CD1c-positive myeloid dendritic cell (primary cell): ENCODE results near the gene LDLRAD4.

Source experiments
- DNase-seq: peaks from one replicate; pipeline ENCODE4 v3.0.0-alpha.2; 2016; ENCODE audit errors: extremely low spot score

LDLRAD4 gene

GRCh38 chr18:13572721-13573120 lies 354.2 kb downstream of the LDLRAD4 start:
- DNase-seq, result no peak

GRCh38 chr18:13573750-13574149 lies 355.2 kb downstream of the LDLRAD4 start:
- no peak for DNase-seq

GRCh38 chr18:13574355-13574754 lies 355.8 kb downstream of the LDLRAD4 start:
- DNase-seq, result no peak

- DNase-seq, result no peak
Measured at GRCh38 chr18:13574761-13575160, 356.2 kb downstream of the LDLRAD4 start.

- no peak for DNase-seq
Measured at GRCh38 chr18:13576598-13576997, 358.0 kb downstream of the LDLRAD4 start.

GRCh38 chr18:13577091-13577697 lies 358.6 kb downstream of the LDLRAD4 start:
- peak; percentile 93 for DNase-seq

- peak; percentile 54 for DNase-seq
Measured at GRCh38 chr18:13577781-13578180, 359.2 kb downstream of the LDLRAD4 start.

GRCh38 chr18:13578400-13578799 lies 359.8 kb downstream of the LDLRAD4 start:
- DNase-seq, result no peak

- DNase-seq, result peak; percentile 81
Measured at GRCh38 chr18:13579874-13580273, 361.3 kb downstream of the LDLRAD4 start.

GRCh38 chr18:13580351-13580750 lies 361.8 kb downstream of the LDLRAD4 start:
- no peak for DNase-seq

- DNase-seq, result no peak
Measured at GRCh38 chr18:13580991-13581390, 362.4 kb downstream of the LDLRAD4 start.

GRCh38 chr18:13581496-13582177 lies 363.1 kb downstream of the LDLRAD4 start:
- DNase-seq, result no peak

DNA sequence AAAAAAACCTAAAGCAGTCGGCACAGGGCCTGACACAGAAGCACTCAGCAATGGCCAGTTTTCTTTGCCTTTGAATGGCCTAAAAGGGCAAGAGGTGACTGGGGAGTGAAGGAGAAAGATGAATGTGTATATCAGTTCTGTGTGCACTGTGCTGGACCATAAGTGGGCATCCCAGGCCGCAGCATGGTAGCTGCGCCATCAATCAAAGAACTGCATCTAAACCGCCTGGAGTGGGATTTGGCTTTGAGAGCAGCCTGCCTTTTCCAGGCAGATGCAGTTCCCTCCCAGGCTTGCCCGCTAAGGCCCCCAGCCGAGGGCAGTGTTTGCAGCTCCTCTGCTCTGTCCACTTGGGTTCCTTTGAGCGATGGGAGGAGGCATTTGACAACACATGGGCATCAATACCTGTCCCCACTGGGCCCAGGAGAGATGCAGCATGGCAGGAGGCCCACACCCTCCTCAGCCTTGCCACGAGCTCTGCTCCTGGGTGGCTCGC lies 363.7 kb downstream of the LDLRAD4 start:
- DNase-seq, result no peak

DNA sequence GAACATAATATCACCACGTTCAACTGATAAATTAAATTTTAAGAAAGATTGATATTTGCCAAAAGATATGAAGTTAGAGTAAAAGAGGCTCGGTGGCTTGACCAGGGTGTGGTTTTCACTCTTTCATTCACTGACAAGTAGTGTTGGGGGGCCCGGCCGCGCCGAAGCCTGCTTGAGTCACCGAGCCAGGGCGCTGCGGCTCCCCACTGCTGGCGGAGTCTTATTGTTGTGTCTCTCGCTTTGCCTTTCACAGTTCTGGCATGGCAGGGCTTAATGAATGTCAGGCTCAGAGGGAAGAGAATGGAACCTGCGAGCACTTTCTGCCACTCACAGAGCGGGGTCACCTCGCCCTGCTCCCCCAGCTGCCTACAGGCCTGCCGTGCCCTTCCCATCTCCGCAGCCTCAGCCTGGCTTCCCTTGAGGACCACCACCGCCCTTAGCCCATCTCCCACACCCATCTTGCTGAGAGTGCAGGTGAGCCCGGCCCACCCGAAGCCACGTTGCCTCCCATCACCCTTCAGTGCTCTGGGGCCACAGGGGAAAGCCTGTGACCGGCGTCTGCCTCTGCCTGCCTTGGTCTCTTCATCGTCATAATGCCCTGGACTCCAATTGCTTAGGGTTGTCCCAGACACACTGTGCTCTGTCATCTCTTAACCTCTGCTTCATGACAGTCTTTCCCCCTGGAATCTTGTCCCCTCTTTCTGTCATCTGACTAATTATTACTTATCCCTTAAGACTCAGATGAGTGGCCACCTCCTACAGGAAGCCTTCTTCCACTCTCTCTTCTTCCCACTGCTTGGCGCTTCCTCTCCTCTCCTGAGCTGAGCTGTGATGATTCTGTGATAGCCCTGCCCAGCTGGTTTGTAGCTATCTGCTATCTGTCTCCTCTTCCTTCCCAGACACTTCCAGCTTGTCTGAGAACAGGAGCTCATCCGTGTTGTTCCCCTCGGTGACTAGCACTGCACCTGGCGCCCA lies 365.3 kb downstream of the LDLRAD4 start:
- peak; percentile 61 for DNase-seq

DNA sequence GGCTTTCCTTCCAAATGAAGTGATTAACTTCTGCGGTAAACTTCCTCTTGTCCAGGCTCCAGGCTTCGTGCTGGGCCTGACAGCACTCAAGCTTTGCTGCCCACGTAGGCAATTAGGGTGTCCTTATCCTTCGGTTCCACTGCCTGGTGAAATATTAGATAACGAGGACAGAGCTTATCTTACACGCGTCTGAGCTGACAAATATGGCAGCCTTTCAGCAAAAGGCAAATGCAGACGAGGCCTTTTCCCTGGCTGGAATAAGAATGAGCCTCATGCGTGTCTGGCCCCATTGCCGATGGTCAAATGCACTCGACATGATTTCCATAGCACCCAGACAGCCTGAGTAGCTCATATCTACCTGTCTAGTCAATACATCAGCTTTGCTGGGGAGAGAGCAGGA lies 366.3 kb downstream of the LDLRAD4 start:
- DNase-seq, result peak; percentile 75

- peak; percentile 83 for DNase-seq
Measured at GRCh38 chr18:13585379-13586153, 367.0 kb downstream of the LDLRAD4 start.

- DNase-seq, result no peak
Measured at GRCh38 chr18:13587001-13587400, 368.4 kb downstream of the LDLRAD4 start.

DNA sequence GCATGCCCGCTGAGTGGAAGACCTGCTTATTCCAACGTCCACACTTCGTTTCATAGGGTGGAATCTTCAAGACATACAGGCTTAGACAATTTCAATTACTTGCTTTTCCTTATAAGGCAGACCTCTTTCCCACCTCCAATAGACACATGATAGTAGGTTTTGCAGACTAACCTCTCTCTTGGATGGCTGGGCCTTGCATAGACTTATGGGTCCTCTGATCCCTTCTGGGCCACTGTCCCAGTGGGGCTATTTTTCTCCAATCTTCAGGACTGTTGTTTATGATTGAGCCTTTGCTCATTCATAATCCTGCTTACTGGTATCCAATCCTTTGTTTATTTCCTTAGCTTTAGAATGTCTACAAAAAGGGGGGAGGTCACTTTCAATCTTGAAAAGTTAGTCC lies 368.9 kb downstream of the LDLRAD4 start:
- DNase-seq, result no peak

DNA sequence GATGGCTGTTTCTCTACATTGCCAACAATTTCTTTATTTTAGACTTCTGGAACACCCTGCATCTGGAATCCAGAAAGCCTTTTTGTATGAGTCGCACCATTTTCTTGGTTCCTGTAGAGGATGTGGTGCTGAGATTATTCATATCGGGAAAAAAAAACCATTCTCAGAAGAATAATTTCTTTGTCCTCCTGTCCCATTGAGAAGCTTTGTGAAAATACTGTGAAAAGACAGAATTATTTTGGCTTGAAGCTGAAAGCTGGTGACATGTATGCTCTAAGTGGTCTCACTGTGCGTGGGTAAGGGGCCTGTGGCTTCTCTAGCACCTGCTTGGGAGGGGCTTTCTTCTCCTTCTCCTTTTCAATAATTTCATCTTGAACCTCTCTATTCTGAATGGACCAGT lies 369.4 kb downstream of the LDLRAD4 start:
- DNase-seq, result peak; percentile 32

- DNase-seq, result no peak
Measured at GRCh38 chr18:13589316-13589715, 370.8 kb downstream of the LDLRAD4 start.

DNA sequence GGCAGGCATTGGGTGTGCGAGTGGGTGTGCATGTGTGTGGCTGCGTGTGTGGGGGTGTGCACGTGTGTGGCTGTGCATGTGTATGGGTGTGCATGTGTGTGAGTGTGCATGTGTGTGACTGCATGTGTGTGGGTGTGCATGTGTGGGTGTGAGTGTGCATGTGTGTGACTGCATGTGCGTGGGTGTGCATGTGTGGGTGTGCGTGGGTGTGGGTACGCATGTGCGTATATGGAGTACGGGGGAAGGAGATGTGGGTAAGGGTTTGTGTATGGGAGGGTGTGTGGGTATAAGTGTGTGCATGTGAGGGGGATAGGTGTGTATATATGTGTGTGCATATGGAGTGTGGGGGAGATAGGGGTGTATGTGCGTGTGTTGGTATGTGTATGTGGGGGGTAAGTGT lies 371.4 kb downstream of the LDLRAD4 start:
- DNase-seq, result no peak

DNA sequence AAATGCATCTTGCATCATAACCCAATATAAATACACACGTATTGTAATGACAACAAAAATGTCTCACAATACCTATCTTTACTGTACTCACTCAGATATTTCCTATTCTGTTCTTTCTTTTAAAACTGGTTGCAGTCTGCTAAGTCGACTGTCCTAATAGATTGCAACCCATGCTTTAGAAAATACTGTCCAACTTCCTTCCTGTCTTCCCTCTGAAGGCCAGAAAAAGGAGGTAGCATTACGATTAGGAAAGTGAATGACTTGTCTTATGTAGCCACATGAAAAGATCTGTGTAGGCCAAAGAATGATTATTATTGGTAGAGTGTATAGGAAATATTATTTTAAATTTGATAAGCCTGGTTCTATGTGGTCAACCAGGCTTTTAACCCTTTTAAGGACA lies 373.7 kb downstream of the LDLRAD4 start:
- peak; percentile 41 for DNase-seq
